ENCODE data around the gene ZNF32. TPM values are rescaled to one million over a fixed set of nuclear protein-coding genes. Genes with fewer than 3 reads are reported as not detected.

Gene ZNF32
- total and polyA plus RNA-seq, 2 of the 8 experiments (the other 6 are each of a cell fraction or from before 2014, with no cell fraction given), result 17.2 to 22.5 TPM

- Histone ChIP-seq H3K56ac (replicated peaks; ENCODE audit: insufficient read length, low read depth, low read length) (no peak overlapping the region), H3K4me2 (ENCODE audit: insufficient read depth in 1 of 2, low read depth in 2 of 2, low read length in 2 of 2) (no peak overlapping the region), H3K18ac (ENCODE audit: extremely low read depth, low read length) (no peak overlapping the region), H2BK15ac (ENCODE audit: low read length) (no peak overlapping the region), H3K79me1 (ENCODE audit: low read depth, low read length) (no peaks in the 10 kb centered on the region), H3K79me2 (ENCODE audit: control insufficient read depth in 1 of 2, insufficient read depth in 2 of 2, low read length in 2 of 2) (no peaks in the 10 kb centered on the region), H2AFZ (ENCODE audit: low read length) (no peak overlapping the region), H3K4ac (replicated peaks; ENCODE audit: insufficient read length, low read depth, low read length) (no peak overlapping the region), H3K4me3 (ENCODE audit: extremely low read depth in 1 of 4, insufficient read depth in 2 of 4, low read depth in 3 of 4, low read length in 4 of 4) (no peak overlapping the region), H2BK5ac (ENCODE audit: low read depth, low read length) (no peak overlapping the region), H3K9me3 (ENCODE audit: insufficient read depth in 2 of 2, low read depth in 1 of 2, low read length in 1 of 2) (no peaks in the 10 kb centered on the region), H3K23ac (ENCODE audit: insufficient read length) (no peak overlapping the region), H2AK5ac (ENCODE audit: low read depth, low read length) (no peak overlapping the region), H3K9ac (replicated peaks in 1 of 4; ENCODE audit: extremely low read depth in 1 of 4, low read depth in 3 of 4, low read length in 3 of 4) (no peak overlapping the region), H3K14ac (ENCODE audit: insufficient read length) (no peak overlapping the region), H4K8ac (ENCODE audit: extremely low read depth, insufficient read depth, low read length) (no peak overlapping the region), H4K5ac (ENCODE audit: insufficient read length, low read depth, low read length) (no peak overlapping the region), H3K4me1 (replicated peaks in 1 of 4; ENCODE audit: control insufficient read depth in 3 of 4, insufficient read depth in 4 of 4, low read length in 3 of 4) (peaks cover 0 to under 1% (median 0%) of the 10 kb centered on the region in 4 experiments; a peak in 1 of 7 replicates), H2BK120ac (replicated peaks; ENCODE audit: low read depth, low read length) (no peak overlapping the region), H4K91ac (replicated peaks; ENCODE audit: insufficient read length, low read length) (no peak overlapping the region), H3K23me2 (ENCODE audit: low read depth, low read length) (no peaks in the 10 kb centered on the region), H2BK20ac (ENCODE audit: low read length) (no peak overlapping the region), H4K20me1 (replicated peaks in 1 of 2; ENCODE audit: control insufficient read depth in 1 of 2, insufficient read depth in 2 of 2, low read length in 2 of 2) (no peaks in the 10 kb centered on the region), H3K27ac (ENCODE audit: low read depth, low read length) (no peak overlapping the region), H3K27me3 (replicated peaks in 1 of 4; ENCODE audit: control insufficient read depth in 3 of 4, extremely low read depth in 1 of 4, insufficient read depth in 3 of 4, low read length in 3 of 4) (peaks cover 0 to 9% (median 7%) of the 10 kb centered on the region in 4 experiments; a peak in 6 of 7 replicates), H2BK12ac (ENCODE audit: low read depth, low read length) (no peak overlapping the region), H3K36me3 (ENCODE audit: control insufficient read depth in 2 of 4, insufficient read depth in 4 of 4, low read length in 3 of 4) (no peaks in the 10 kb centered on the region)
- POLR2A ChIA-PET (ENCODE audit: partially characterized antibody), result no interaction called here
- FAIRE-seq (no peak), DNase-seq (ENCODE audit: low read depth in 1 of 2, low spot score in 2 of 2) (no peak)
- TF ChIP-seq SUZ12 (IDR thresholded peaks at IDR 0.05; ENCODE audit: low read length), result no peak
- CTCF ChIA-PET (ENCODE audit: partially characterized antibody), result interaction anchor here (0.6 kb wide), 1 partner anchor 651 kb away, joined by 3 read pairs; no protein-coding TSS in a partner anchor
Observed at GRCh38 chr10:43684292-43684559, 35.5 kb upstream of the ZNF32 start.
